ENCODE results near the gene CCDC9. TPM values are rescaled to one million over a fixed set of nuclear protein-coding genes. Genes with fewer than 3 reads are reported as not detected.
A peak's percentile ranks its signal among the peaks of the same experiment; 100 is the strongest.
"Not testable (repeated sequence)": the region's sequence is repeated elsewhere in the genome, so short reads cannot be mapped to it uniquely, and the experiment has no call there.

CCDC9 gene
- total RNA-seq, 2 donors from 2014 or later, result 31.6 to 33.5 TPM

DNA sequence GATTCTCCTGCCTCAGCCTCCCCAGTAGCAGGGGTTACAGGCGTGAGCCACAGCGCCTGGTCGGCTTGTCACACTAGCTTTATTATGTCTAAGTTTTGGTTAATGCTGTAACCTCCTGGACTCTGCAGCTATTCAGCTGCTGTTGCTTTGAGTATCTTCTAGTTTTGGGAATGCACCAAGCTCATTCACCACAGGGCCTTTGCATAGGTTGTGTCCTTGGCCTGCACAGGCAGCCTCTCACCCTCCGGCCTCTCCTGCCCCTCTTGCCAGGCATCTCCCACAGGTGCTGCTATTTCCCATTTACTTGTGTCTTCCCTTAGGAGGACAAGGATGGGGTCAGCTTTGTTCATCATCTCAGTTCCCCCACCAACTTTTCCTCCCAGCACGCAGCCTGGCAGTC lies 2.4 kb upstream of the CCDC9 start:
- intact Hi-C loops (cut with DNase I), result loop anchor here in 1 of 2 donors (2.0 kb wide), 1 partner anchor 41 kb away; no protein-coding TSS in a partner anchor
- no peak for DNase-seq (ENCODE audit: low spot score)

DNA sequence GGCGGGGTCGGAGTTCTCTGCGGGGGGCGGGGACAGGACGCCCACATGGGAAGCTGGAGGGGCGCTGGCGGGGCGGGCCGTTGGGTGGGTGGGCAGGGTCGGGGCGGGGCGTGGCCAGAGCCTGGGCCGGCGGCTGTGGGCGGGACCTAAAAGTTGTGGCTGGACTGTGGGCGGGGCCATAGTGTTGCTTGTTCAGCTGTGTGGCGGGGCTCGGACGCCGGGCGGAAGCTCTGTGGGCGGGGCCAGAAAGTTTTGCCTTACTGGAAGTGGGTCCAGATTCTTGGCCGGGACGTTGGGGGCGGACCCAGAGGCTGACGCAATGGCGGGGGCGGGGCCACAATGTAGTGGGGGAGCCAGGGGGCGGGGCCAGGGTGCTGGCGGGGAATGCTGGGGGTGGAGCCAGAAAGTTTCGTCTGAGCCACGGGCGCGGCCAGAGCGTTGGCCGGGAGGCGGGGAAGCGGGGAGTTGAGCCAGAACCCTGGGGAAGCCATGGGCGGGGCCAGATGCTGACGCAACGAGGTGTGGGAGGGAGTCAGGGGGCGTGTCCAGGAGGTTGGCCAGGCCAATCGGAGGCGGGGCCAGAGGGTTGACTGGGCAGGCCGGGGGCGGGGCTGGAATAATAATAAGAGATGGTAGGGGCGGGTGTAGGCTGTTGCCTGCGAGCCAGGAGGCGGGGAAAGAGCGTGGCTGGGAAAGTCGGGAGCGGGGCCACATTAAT lies 527 bp downstream of the CCDC9 start:
- DNase-seq (ENCODE audit: low spot score), result peak; percentile 100
- intact Hi-C loops (cut with DNase I), result no loop called here

DNA sequence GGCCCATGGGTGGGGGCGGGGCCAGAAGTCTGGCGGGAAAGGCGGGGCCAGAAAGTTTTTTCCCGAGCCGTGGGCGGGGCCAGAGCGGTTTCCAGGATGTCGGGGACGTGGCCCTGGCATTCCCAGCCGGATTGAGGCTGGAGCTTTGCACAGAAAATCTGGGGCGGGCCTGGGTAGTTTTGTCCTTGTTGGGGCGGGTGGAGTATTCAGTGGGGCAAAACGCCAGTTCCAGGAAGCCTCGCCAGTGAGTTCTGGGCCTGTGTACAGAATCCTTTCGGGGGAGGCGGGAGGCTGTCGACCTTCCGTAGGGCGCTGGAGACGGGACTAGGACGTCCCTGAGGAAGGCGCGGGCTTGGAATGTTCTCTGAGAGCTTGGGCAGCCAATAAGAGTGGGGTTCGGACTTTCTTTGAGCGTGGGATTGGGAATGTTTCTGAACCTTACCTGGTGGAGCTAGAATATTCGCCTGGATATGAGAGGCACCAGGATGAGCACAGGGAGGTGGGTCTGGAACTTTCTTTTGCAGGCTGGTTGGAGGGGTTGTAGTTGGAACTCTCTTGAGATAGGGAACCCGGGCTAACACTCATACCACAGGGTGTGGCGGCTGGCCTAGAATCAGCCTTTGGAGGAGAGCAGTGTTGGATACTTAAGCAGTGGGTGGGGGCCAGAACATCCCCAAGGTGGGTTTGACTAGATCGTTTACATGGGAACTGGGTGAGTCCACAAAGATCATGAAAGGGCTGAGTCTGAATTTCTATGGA lies 1.3 kb downstream of the CCDC9 start:
- intact Hi-C loops (cut with DNase I), result no loop called here
- DNase-seq (ENCODE audit: low spot score), result no peak

DNA sequence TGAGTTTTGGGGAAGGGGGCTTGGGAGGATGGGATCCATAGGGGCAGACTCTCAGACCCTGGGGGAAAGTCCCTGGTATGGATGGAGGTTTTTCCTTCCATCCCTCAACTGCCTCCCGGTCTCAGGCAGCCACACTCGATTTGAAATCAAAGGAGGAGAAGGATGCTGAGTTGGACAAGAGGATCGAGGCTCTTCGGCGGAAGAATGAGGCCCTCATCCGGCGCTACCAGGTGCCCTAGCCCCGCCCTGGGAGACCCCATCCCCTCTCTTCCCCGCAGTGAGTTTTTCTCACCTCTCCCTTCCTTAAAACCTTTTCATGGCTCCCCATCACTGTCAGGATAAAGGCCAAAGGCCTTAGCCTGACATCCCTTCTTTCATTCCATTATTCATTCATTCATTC lies 2.1 kb downstream of the CCDC9 start:
- intact Hi-C loops (cut with DNase I), result no loop called here
- no peak for DNase-seq (ENCODE audit: low spot score)

DNA sequence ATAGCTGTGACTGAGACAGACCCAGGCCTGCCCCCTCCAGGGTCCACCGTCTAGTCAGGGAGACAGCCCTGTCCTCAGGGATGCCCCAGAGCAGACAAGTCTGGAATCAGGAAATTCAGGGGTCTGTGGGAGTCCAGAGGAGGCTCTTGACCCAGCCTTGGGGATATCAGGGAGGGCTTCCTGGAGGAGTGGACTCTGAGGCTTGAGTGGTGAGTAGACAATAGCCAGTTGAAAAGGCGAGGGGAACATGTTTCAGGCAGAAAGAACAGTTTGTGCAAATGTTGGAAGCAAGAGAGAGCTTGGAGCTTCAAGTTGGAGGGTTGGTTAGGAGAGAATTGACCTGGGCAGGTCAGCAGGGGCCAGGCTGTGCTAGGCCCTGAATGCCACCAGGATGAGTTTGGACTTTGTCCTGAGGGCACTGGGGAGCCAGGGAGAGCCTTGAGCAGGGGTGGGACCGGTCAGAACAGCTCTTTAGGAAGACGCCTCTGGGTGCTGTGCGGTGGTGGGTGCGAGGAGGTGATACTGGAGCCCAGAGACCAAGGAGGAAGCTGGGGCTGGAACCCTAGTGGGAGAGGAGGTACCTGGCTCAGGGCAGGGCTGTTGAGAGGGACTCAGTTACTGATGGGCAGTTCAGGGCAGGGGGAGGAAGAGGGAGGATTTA lies 2.7 kb downstream of the CCDC9 start:
- DNase-seq (ENCODE audit: low spot score), result no peak
- intact Hi-C loops (cut with DNase I), result no loop called here

DNA sequence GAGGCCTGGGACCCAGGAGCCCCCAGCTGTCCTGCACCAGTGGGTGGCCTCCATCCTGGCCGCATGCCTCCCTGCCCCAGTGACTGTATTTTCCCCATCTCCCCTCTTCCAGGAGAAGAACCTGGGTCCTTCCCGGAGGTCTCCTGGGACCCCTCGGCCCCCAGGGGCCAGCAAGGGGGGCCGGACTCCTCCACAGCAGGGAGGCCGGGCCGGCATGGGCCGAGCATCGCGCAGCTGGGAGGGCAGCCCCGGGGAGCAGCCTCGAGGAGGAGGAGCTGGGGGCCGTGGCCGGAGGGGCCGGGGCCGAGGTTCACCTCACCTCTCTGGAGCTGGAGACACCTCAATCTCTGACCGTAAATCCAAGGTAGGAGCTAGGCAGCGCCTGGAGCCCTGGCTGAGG lies 4.2 kb downstream of the CCDC9 start:
- intact Hi-C loops (cut with DNase I), result no loop called here
- no peak for DNase-seq (ENCODE audit: low spot score)

DNA sequence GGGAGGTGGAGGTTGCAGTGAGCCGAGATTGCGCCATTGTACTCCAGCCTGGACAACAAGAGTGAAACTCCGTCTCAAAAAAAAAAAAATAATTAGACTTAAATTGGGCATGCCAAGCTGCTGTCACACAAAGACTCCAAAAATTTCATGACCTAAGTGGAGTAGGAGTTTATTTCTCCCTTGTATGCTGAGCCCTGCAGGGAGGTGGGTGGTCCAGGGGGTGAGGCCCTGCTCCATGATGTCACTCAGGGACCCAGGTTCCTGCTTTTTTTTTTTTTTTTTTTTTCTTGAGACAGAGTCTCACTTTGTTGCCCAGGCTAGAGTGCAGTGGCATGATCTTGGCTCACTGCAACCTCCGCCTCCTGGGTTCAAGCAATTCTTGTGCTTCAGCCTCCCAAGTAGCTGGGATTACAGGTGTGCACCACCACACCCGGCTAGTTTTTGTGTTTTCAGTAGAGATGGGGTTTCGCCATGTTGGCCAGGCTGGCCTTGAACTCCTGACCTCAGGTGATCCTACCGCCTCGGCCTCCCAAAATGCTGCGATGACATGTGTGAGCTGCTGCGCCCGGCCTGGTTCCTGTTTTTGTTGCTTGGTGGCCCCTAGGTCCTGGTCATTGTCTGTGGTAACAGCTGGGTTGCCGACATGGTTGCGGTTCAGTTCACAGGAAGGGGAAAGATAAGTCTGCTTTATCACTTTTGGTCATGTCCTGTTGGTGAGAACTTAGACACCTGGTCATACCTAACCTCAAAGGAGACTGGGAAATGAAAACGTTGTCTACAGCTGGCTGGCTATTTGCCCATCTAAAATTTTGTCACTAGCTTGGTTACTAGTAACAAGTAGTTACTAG lies 5.8 kb downstream of the CCDC9 start:
- DNase-seq (ENCODE audit: low spot score); intact Hi-C loops (cut with DNase I): not testable (repeated sequence)

DNA sequence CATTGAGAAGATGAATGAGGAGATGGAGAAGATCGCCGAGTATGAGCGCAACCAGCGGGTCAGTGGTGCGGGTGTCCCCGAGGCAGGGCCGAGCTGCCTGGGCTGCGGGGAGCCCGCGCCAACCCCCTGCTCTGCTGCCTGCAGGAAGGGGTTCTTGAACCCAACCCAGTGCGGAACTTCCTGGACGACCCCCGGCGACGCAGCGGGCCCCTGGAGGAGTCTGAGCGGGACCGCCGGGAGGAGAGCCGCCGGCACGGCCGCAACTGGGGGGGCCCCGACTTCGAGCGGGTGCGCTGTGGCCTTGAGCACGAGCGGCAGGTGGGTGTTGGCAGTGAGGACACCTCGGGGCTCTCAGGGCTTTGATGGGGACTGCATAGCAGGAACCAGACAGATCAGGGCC lies 8.3 kb downstream of the CCDC9 start:
- intact Hi-C loops (cut with DNase I), result no loop called here
- no peak for DNase-seq (ENCODE audit: low spot score)

DNA sequence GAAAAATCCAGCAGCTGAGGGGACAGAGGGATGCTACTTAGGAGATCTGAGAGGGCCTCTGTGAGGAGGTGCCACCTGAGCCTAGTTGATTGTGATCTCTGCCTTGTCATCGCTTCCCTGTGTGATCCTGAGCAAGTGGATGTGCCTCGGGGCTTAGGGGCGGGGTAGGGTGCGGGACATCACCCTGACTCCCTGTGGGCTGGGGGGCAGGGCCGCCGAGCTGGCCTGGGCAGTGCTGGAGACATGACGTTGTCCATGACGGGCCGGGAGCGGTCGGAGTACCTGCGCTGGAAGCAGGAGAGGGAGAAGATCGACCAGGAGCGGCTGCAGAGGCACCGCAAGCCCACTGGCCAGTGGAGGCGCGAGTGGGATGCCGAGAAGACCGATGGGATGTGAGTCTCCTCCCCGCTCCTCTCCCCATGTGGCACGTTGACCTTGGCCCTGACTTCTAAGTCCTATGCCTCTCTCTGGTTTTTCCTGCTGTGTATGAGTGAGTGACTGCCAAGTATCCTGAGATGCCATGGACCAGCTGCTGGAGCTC lies 10.1 kb downstream of the CCDC9 start:
- no peak for DNase-seq (ENCODE audit: low spot score)
- intact Hi-C loops (cut with DNase I), result no loop called here

DNA sequence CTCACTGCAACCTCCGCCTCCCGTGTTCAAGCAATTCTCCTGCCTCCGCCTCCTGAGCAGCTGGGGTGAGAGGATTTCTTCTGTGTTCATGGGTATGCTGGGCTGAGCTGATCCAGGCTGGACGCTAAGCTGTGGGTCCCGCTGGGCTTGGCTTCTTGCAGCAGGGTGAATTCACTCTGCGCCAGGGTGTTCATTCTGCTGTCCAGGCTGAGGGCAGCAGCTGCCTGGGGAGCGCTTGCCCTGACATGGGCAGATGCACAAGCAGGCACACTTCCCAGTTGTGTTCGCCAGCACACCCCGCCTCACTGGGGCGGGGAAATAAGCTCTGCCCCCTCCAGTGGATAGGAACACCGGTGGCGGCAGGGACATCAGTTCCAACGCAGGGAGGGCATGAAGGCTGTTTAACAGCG lies 11.0 kb downstream of the CCDC9 start:
- no peak for DNase-seq (ENCODE audit: low spot score)
- intact Hi-C loops (cut with DNase I), result no loop called here

DNA sequence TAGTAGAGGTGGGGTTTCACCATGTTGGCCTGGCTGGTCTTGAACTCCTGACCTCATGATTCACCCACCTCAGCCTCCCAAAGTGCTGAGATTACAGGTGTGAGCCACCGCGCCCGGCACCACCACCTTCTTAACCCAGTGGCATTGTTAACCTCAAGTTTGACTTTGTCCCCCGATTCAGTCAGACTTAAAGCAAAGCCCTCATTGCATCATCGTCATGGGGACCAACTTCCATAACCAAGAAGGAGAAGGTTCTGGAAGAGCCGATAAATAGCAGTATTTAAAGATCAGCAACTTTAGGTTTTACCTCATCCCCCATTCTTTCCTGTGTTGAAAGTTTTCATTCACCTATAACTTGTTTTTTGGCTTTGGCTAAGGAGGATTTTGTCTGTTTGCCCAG lies 11.7 kb downstream of the CCDC9 start:
- DNase-seq (ENCODE audit: low spot score), result no peak
- intact Hi-C loops (cut with DNase I), result no loop called here

DNA sequence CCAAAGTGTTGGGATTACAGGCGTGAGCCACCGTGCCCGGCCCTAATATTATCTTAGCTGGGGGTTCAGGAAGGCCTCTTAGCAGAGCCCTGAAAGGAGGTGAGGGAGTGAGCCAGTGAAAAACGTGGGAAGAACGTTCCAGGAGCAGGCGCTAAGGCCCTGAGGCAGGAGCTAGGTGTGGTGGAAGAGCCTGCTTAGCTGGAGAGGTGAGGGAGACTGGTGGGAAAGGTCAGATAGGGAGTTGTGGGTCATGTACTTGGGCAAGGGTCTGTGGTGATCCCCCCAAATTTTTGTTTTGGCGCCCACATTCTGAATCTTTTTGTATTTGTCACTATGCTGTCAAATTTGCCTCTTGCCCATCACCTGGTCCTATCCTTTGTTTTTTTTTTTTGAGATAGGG lies 13.3 kb downstream of the CCDC9 start:
- DNase-seq (ENCODE audit: low spot score), result no peak
- intact Hi-C loops (cut with DNase I), result no loop called here

DNA sequence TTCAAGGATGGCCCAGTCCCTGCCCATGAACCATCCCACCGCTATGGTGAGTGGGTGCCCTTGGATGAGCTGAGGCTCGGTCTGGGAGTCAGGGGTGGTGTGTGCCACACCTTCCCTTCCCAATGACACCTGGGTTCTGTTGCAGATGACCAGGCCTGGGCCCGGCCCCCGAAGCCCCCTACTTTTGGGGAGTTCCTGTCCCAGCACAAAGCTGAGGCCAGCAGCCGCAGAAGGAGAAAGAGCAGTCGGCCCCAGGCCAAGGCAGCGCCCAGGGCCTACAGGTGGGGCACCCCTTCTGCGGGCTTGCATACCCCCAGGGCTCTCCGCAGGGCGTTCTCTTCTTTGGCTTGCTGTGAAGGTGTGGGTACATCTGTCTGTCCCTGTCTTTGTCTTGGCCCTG lies 14.1 kb downstream of the CCDC9 start:
- DNase-seq (ENCODE audit: low spot score), result no peak
- intact Hi-C loops (cut with DNase I), result no loop called here

DNA sequence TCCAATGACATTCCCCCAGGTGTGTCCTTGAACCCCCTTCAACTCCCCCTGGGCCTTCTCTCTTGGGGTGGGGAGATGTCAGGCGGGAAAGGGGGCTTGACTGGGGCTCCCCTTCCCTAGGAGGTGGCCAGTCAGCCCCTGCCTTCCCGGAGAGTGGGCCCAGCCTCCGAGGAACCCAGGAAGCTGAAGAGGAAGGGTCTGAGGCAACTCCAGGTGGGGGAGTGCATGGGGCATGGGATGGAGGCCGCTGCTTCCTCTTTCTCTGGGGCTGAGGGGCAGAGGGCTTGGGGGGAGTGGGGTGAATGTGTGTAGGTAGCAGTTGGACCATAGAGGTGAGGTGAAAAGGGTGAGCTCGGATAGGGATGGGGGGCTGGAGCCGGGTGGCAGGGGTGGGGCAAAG lies 15.6 kb downstream of the CCDC9 start:
- no peak for DNase-seq (ENCODE audit: low spot score)
- intact Hi-C loops (cut with DNase I), result no loop called here

DNA sequence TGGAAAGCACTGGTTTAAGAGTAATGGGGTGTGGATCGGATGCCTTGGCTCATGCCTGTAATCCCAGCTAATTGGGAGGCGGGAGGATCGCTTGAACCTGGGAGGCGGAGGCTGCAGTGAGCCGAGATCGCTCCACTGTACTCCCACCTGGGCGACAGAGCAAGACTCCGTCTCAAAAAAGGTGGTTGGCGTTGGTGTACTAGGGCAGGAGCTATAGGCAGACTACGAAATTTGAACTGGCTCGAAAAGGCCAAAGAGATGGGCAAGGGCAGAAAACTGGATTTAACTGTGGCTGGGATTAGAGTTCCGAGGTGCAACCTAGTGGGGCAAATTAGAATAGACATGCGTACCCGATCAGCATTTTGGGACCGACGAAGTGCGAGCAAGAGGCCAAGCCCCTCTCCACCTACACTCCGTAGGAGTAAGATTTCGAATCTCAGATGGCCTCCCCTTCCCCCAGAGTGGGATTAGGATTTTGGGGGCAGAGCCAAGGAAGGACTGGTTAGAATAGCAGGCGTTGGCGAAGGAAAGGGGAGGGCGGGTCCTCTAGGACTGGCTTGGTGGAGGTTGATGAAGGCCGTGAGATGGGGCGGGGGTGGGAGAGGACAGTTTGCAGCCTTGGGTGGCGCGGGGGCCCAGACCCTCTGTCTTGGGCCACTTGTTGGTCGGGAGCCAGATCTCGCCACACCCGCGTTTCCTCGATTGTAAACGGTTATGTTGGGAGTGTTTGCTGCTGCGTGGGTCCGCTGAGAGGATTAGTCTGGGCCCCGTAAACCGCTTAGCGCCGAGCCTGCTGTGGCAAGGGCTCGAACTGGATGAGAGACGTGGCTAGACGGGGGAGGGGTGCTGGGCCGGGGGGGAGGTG lies 16.4 kb downstream of the CCDC9 start:
- intact Hi-C loops (cut with DNase I), result no loop called here
- DNase-seq (ENCODE audit: low spot score), result peak; percentile 89

DNA sequence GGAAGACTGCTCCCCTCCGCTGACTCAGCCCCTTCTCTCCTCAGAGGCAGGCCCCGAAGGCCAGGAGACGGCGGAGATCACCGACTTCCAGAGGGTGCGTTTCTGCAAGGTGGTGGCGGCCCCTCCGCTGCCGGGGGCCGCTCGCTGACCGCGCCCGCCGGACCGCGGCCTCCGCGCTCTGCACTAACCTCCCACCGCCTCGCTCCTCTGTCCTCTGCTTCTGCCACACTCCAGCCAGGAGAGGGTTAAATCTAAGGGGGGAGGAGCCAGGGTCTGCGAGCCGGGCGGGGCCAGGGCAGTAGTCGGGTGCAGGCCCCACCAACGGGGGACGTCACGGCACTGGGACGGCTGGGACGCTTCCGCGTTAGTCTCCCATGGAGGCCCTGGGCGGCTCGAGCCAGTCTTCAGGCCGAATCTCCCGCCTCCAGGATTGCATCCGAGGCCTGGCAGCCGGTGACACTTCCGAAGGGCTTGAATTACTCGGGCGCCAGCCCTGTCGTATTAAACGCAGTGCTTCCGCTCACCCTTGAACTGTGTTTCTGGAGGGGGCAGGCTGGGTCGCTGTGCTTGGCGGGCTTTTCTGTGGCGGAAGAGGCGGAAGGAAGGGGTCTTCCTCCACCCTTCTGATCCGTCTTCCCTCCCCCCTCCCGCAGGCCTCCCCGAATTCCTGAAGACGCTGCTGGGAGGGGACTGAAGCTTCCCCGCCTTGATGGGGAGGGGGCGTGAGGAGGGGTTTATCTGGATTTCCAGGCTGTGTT lies 17.2 kb downstream of the CCDC9 start:
- intact Hi-C loops (cut with DNase I), result no loop called here
- peak; percentile 99 for DNase-seq (ENCODE audit: low spot score)

DNA sequence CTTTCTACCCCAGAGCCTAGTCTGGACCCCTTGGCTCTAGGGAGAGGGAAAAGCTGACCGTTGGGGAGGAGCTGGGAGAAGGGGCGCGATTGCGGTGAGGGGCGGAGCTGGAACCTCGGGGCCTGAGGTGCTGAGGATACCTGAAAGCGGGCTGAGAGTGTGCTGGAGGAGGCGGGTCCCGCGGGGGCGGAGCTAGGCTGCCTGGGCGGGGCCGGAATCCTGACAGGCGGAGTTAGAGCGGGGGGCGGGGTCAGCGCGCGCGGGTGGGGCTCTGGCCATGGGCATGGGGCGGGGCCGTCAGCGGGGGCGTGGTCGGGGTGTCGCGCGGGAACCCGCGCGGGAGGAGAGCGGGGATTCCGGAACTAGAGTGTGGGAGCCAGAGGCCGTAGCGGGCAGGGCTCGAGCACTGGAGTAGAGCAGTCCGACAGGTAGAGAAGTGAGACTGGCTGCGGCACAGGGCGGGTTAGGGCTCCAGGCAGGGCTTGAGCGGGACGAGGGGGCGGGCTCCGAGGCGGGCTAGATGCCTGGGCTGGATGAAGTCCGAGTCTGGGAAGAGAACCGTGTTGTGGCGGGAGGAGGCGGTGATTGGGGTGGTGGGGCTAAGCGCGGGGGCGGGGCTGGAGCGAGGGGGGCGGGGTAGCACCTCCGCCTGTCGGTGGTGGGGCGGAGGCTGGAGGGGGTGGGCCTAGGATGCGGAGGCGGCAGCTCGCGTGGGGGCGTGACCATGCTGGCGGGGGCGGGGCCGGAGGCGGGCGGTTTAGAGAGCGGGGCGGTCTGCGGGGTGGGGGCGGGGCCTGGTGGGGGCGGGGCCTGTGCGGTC lies 18.0 kb downstream of the CCDC9 start, which contains the start of gene INAFM1:
TSS of gene INAFM1 (plus strand) at position 815 of the 820 bp plus-strand sequence. CDS start 35 bp downstream, outside the sequence.
- peak; percentile 100 for DNase-seq (ENCODE audit: low spot score)
- intact Hi-C loops (cut with DNase I), result no loop called here
